ENCODE data around the gene CARS1.
"Not testable (repeated sequence)": the region's sequence is repeated elsewhere in the genome, so short reads cannot be mapped to it uniquely, and the experiment has no call there.

The CARS1 gene

DNA sequence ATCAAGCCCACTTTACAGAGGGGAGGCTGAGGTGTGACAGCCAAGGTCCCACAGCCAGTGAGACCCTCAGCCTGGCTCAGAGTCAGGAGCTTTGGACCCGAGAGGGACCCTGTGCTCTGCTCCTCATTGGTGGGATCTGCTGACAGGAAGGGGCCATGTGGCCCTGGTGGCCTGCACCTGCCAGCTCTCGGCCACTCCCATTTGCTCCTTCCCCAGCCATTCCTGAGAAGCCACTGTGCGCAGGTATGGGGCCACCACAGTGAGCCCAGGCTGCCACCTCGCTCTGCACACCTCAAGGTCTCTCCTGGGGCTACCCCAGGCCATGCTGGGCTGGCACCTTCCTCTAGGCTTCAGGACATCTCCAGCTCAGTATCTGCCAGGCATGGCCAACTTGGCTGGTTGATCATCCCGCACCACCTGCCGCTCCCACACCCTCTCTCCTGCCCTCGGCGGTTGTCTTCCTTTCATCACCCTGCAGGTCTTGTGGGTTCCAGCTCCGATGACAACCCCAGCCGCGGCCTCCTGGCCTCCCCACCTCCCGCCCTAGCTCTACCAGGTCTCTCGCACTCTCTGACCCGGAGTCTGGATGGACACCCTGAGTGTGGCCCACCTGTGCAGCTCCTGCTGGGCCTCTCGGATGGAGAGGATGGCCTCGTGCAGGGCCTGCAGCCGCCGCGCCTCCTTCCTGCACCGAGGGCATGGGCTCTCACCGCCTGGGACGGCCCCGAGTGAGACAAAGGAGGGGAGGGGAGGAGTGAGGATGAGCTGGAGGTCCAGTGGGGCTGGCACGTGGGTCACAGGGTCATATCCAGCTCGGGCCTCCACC lies 32.2 kb upstream of the CARS1 start:
- DNase-seq (ENCODE audit: low read depth) = no peak

DNA sequence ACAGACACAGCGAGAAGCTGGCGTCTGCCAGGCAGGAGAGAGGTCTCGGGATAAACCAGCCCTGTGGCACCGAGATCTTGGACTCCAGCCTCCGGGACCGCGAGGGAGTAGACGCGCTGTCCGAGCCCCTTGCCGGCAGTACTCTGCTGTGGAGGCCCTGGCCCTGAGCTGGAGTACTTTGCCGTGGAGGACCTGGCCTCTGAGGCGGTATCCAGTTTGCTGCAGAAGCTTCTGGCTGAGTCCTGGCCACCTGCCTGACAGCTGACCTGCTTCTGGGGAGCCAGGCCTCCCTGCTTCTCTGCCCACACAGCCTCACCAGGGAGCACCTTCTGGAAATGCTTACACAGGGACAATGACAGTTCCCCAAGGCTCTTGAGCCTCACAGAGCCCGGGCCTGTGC lies 31.6 kb upstream of the CARS1 start:
- no peak for DNase-seq (ENCODE audit: low read depth)

DNA sequence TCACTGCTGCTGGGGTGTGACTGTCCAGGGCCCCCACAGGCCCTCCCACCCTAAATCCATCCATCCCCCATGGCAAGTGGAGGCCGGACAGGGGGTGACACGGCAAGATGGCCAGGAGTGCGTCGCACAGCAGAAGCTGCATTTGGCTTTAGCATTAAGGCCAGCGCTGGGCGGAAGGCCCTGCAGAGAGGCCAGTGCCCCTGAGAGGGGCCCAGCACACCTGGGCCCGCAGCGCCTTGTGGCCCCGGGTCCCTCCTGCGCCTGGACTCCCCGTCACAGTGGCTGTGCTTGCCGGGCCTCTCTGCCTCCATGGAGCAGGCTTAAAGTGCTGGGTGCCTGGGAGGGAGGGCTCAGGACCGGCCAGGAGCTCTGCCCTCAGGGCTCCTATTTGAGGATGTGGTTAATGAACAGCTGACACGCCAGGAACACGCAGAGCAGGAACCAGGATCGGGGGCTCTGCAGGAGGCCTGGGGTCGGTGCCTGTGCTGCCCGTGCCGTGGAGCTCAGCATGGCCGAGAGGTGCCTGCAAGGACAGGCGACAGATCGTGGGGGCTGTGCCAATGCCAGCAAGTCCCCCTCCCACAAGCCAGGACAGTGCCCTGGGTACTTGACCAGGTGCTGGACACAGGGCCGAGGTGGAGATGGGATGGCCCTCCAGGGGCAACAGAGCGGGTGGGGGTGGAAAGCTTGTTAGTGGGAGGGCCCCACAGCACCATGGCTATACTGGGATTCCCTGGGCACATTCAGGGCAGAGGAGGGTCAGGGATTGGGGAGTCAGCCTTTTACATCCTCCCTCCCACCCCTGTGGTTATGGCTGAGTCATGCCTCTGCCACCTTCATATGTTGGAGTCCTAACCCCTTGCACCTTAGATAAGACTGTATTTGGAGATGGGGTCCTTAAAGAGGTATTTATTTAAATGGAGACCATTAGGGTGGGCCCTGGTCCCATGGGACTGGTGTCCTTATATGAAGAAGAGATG lies 30.9 kb upstream of the CARS1 start:
- DNase-seq (ENCODE audit: low read depth) = no peak

GRCh38 chr11:3087373-3087772 lies 30.1 kb upstream of the CARS1 start:
- no peak for DNase-seq (ENCODE audit: low read depth)

DNA sequence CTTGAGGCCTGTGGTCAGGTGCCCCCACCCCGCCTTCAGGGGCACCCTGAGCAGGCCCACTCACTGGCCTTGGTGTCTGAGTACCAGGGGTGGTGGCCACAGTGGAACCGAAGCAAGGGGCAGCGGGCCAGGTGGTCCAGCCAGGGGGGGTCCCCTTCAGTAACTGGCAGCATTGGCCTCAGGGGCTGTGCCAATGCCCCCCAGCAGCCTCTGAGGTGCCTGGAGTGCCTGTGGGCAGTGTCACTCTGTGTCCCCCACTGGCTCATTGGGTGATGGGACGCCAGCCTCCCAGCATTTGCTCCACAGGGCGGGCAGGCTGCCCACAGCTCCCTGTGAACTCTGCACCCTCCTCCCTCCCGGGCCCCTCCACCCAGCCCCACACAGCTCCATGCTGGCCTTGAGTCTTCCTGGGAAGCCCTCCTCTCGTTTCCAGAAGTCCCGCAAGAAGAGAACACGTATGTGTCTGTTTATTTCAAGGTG lies 29.5 kb upstream of the CARS1 start:
- no peak for DNase-seq (ENCODE audit: low read depth)

DNA sequence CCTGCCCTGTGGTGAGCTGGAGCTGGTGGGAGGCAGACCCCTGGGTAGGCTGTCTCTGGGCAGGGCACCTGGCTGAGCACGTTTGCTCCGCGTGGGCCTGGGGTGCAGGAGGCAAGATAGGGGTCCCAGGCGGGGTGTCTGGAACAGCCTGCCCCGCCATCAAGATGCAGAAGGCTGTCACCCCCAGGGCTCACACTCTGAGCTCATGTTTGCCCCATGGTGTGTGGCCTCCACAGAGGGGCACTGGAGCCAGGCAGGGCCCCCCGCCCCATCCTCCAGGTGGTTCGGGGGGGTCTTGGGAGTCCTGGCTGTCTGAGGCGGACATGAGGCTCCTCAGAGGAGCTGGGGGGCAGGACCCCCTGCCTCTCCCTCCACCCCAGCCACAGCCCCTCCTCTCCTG lies 28.9 kb upstream of the CARS1 start:
- DNase-seq (ENCODE audit: low read depth) = no peak

GRCh38 chr11:3085052-3085451 lies 27.8 kb upstream of the CARS1 start:
- no peak for DNase-seq (ENCODE audit: low read depth)

GRCh38 chr11:3083321-3083720 lies 26.1 kb upstream of the CARS1 start:
- DNase-seq (ENCODE audit: low read depth) = no peak

DNA sequence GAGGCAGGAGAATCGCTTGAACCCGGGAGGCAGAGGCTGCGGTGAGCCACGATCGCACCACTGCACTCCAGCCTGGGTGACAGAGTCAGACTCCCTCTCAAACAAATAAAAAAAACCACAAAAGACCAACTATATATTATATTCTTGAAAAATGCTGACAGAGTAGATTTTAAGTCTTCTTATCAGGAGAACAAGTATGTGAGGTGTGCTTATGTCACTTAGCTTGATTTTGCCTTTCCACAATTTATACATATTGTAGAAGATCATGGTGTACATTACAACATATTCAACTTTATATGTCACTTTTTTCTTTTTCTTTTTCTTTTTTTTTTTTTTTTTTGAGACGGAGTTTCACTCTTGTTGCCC lies 24.1 kb upstream of the CARS1 start:
- no peak for DNase-seq (ENCODE audit: low read depth)

DNA sequence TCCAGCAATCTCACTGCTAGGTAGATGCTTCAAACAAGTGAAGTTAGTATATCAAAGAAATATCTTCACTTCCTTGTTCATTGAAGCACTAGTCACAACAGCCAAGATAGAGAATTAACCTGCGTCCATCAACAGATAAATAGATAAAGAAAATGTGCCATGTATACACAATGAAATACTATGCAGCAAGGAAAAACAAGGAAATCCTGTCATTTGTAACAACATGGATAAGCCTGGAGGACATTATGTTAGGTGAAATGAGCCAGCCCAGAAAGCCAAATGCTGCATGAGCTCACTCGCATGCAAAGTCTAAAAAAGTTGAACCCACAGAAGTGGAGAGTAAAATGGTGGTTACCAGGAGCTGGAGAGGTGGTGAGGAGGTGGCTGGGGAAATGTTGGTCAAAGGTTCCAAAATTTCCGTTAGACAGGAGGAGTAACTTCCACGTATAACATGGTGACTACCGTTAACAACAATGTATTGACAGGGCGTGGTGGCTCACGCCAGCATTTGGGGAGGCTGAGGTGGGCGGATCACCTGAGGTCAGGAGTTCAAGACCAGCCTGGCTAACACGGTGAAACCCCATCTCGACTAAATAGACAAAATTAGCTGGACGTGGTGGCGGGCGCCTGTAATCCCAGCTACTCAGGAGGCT lies 23.6 kb upstream of the CARS1 start:
- no peak for DNase-seq (ENCODE audit: low read depth)

DNA sequence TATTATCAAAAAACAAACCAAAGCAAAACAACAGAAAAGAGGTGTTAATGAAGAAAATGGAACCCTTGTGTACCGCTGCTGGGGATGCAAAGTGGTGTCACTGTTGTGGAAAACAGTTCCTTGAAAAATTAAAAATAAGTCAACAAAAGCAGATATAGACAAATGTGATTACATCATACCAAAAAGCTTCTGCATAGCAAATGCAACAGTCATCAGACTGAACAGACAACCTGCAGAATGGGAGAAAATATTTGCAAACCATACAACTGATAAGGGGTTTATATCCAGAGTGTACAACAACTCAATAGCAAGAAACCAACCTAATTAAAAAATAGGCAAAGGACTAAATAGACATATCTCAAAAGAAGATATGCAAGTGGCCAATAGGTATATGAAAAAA lies 22.9 kb upstream of the CARS1 start:
- no peak for DNase-seq (ENCODE audit: low read depth)

GRCh38 chr11:3077846-3078440 lies 20.7 kb upstream of the CARS1 start:
- no peak for DNase-seq (ENCODE audit: low read depth)

- no peak for DNase-seq (ENCODE audit: low read depth)
Observed at GRCh38 chr11:3077189-3077836, 20.1 kb upstream of the CARS1 start.

- no peak for DNase-seq (ENCODE audit: low read depth)
Observed at GRCh38 chr11:3074912-3075589, 17.8 kb upstream of the CARS1 start.

GRCh38 chr11:3073029-3073435 lies 15.8 kb upstream of the CARS1 start:
- no peak for DNase-seq (ENCODE audit: low read depth)

DNA sequence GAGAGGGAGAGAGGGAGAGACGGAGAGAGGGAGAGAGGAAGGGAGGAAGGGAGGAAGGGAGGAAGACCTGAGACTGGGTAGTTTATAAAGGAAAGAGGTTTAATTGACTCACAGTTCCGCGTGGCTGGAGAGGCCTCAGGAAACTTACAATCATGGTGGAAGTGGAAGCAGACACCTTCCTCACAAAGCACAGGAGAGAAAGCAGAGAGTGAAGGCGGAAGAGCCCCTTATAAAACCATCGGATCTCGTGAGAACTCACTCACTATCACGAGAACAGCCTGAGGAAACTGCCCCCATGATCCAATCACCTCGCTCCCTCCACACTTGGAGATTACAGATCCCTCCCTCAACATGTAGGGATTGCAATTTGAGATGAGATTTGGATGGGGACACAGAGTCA lies 12.2 kb upstream of the CARS1 start:
- DNase-seq (ENCODE audit: low read depth) = no peak

GRCh38 chr11:3066308-3066707 lies 9.1 kb upstream of the CARS1 start:
- DNase-seq (ENCODE audit: low read depth) = not testable (repeated sequence)

- DNase-seq (ENCODE audit: low read depth) = not testable (repeated sequence)
Observed at GRCh38 chr11:3064709-3065108, 7.5 kb upstream of the CARS1 start.

- not testable (repeated sequence) for DNase-seq (ENCODE audit: low read depth)
Observed at GRCh38 chr11:3063876-3064275, 6.7 kb upstream of the CARS1 start.

GRCh38 chr11:3063432-3063831 lies 6.2 kb upstream of the CARS1 start:
- DNase-seq (ENCODE audit: low read depth) = not testable (repeated sequence)
